H9 (cell line): ENCODE data around the gene GPC1. TPM values are rescaled to one million over a fixed set of nuclear protein-coding genes. Genes with fewer than 3 reads are reported as not detected.
A peak's percentile ranks its signal among the peaks of the same experiment; 100 is the strongest.

ENCODE experiments used
- DNase-seq: peaks from one replicate; pipeline ENCODE4 v3.0.0-alpha.2; 2017
- H2AFZ ChIP-seq: one replicate; pipeline ENCODE4 v1.6.1; 2013; ENCODE audit warnings: mild to moderate bottlenecking, low read length, control low read depth, moderate library complexity
- H2AK5ac ChIP-seq: 2 replicates; pipeline ENCODE4 v1.6.1; 2013; ENCODE audit warnings: low read length, control low read depth, mixed read lengths; ENCODE audit not compliant: insufficient read length
- H2BK120ac ChIP-seq: one replicate; pipeline ENCODE4 v1.6.1; 2013; ENCODE audit warnings: low read depth, mild to moderate bottlenecking, low read length, control low read depth, inconsistent platforms; ENCODE audit not compliant: poor library complexity, severe bottlenecking
- H2BK12ac ChIP-seq: 2 replicates; pipeline ENCODE4 v1.6.1; 2013; ENCODE audit warnings: low read length, control low read depth, mixed read lengths, low read depth; ENCODE audit not compliant: insufficient read length
- H2BK15ac ChIP-seq: 2 replicates; pipeline ENCODE4 v1.6.1; 2013; ENCODE audit warnings: low read depth, low read length, control low read depth
- H2BK20ac ChIP-seq: one replicate; pipeline ENCODE4 v1.6.1; 2013; ENCODE audit warnings: low read depth, mild to moderate bottlenecking, low read length, control low read depth, inconsistent platforms; ENCODE audit not compliant: poor library complexity, severe bottlenecking
- H2BK5ac ChIP-seq: 2 replicates; pipeline ENCODE4 v1.6.1; 2013; ENCODE audit warnings: low read length, control low read depth, mixed read lengths; ENCODE audit not compliant: insufficient read length
- H3K14ac ChIP-seq: 2 replicates; pipeline ENCODE4 v1.6.1; 2013; ENCODE audit warnings: low read length, control low read depth; ENCODE audit not compliant: insufficient read depth
- H3K18ac ChIP-seq: 2 replicates; pipeline ENCODE4 v1.6.1; 2013; ENCODE audit warnings: low read depth, mild to moderate bottlenecking, mixed read lengths, low read length, control low read depth; ENCODE audit not compliant: insufficient read length
- H3K23ac ChIP-seq: 2 replicates; pipeline ENCODE4 v1.6.1; 2013; ENCODE audit warnings: low read length, control low read depth, mixed read lengths, low read depth; ENCODE audit not compliant: insufficient read length
- H3K23me2 ChIP-seq: 2 replicates; pipeline ENCODE4 v1.6.1; 2013; ENCODE audit warnings: low read depth, mild to moderate bottlenecking, mixed read lengths, low read length, control low read depth; ENCODE audit not compliant: insufficient read length, poor library complexity, severe bottlenecking
- H3K27ac ChIP-seq: 2 replicates; pipeline ENCODE4 v1.5.1; 2013; ENCODE audit warnings: low read length, control low read depth, mixed read lengths, low read depth; ENCODE audit not compliant: insufficient read length
- H3K27me3 ChIP-seq: 2 replicates; pipeline ENCODE4 v1.6.1; 2013; ENCODE audit warnings: low read length, control low read depth, inconsistent platforms; ENCODE audit not compliant: insufficient read depth
- H3K4ac ChIP-seq: 2 replicates; pipeline ENCODE4 v1.6.1; 2013; ENCODE audit warnings: low read depth, mild to moderate bottlenecking, control low read depth, inconsistent platforms, low read length, moderate library complexity
- H3K4me1 ChIP-seq: 2 replicates; pipeline ENCODE4 v1.6.1; 2013; ENCODE audit warnings: low read length, control low read depth, inconsistent platforms; ENCODE audit not compliant: insufficient read depth
- H3K4me2 ChIP-seq: 2 replicates; pipeline ENCODE4 v1.6.1; 2013; ENCODE audit warnings: low read length, control low read depth, mixed read lengths; ENCODE audit not compliant: insufficient read length, insufficient read depth
- H3K56ac ChIP-seq: 2 replicates; pipeline ENCODE4 v1.6.1; 2013; ENCODE audit warnings: low read depth, mild to moderate bottlenecking, mixed read lengths, low read length, control low read depth; ENCODE audit not compliant: insufficient read length
- H3K79me1 ChIP-seq: 2 replicates; pipeline ENCODE4 v1.6.1; 2013; ENCODE audit warnings: low read depth, mild to moderate bottlenecking, moderate library complexity, low read length, control low read depth, inconsistent platforms; ENCODE audit not compliant: insufficient read depth, poor library complexity, severe bottlenecking
- H3K79me2 ChIP-seq: 2 replicates; pipeline ENCODE4 v1.6.1; 2013; ENCODE audit warnings: low read length, control low read depth, inconsistent platforms; ENCODE audit not compliant: insufficient read depth
- H3K9ac ChIP-seq: 2 replicates; pipeline ENCODE4 v1.6.1; 2013; ENCODE audit warnings: low read length, control low read depth, mixed read lengths; ENCODE audit not compliant: insufficient read length; ENCODE audit errors: extremely low read depth
- H3K9me3 ChIP-seq: one replicate; pipeline ENCODE4 v1.6.1; 2013; ENCODE audit warnings: low read depth, low read length, inconsistent platforms; ENCODE audit not compliant: control insufficient read depth
- H3T11ph ChIP-seq: one replicate; pipeline ENCODE4 v1.6.1; 2013; ENCODE audit warnings: mild to moderate bottlenecking, low read length, control low read depth, inconsistent platforms
- H4K20me1 ChIP-seq: one replicate; pipeline ENCODE4 v1.6.1; 2013; ENCODE audit not compliant: control insufficient read depth, insufficient read length, insufficient read depth
- H4K5ac ChIP-seq: 2 replicates; pipeline ENCODE4 v1.6.1; 2013; ENCODE audit warnings: low read depth, mild to moderate bottlenecking, mixed read lengths, low read length, control low read depth; ENCODE audit not compliant: insufficient read length
- H4K8ac ChIP-seq: replicated peaks from 2 replicates; pipeline ENCODE4 v1.6.1; 2013; ENCODE audit warnings: low read length, control low read depth, mixed read lengths, low read depth; ENCODE audit not compliant: insufficient read length
- H4K91ac ChIP-seq: 2 replicates; pipeline ENCODE4 v1.6.1; 2013; ENCODE audit warnings: low read depth, mild to moderate bottlenecking, moderate library complexity, mixed read lengths, low read length, control low read depth; ENCODE audit not compliant: insufficient read length
- H3K27ac Mint-ChIP-seq, 3 experiments: 2 replicates in 2 of 3; 3 replicates in 1 of 3; pipeline ENCODE4 v1.8.0; 2020 to 2021; ENCODE audit warnings: mixed read lengths in 3 of 3, mild to moderate bottlenecking in 1 of 3, moderate library complexity in 1 of 3
- H3K27me3 Mint-ChIP-seq: 2 replicates; pipeline ENCODE4 v1.8.0; 2021; ENCODE audit warnings: low read depth, mild to moderate bottlenecking, moderate library complexity, mixed read lengths
- H3K36me3 Mint-ChIP-seq, 3 experiments: 2 replicates in 2 of 3; 3 replicates in 1 of 3; pipeline ENCODE4 v1.8.0; 2020 to 2021; ENCODE audit warnings: low read depth in 3 of 3, mixed read lengths in 3 of 3; ENCODE audit not compliant: insufficient read depth in 1 of 3
- H3K4me1 Mint-ChIP-seq, 2 experiments: 2 replicates each; pipeline ENCODE4 v1.8.0; 2020; ENCODE audit warnings: mixed read lengths in 2 of 2
- H3K4me3 Mint-ChIP-seq, 2 experiments: 2 replicates in 1 of 2; 3 replicates in 1 of 2; pipeline ENCODE4 v1.8.0; 2020 to 2021; ENCODE audit warnings: mild to moderate bottlenecking in 2 of 2, mixed read lengths in 2 of 2, moderate library complexity in 1 of 2
- H3K9me3 Mint-ChIP-seq, 2 experiments: 2 replicates in 1 of 2; 3 replicates in 1 of 2; pipeline ENCODE4 v1.8.0; 2020; ENCODE audit warnings: mild to moderate bottlenecking in 2 of 2, mixed read lengths in 2 of 2, moderate library complexity in 1 of 2
- CTCF ChIP-seq: fragments of 200-600 bp; sonication (generic); conservative IDR thresholded peaks from 3 replicates; pipeline ENCODE4 v1.8.0; 2021; ENCODE audit warnings: antibody characterized with exemption, mild to moderate bottlenecking
- WGBS: extraction: QIAGEN DNeasy Blood & Tissue Kit; methylation state at CpG from one replicate; pipeline ENCODE4 v1.1.7; 2013; ENCODE audit warnings: missing lambda C conversion rate, low lambda C conversion rate, mixed read lengths; ENCODE audit not compliant: insufficient read length; ENCODE audit errors: extremely low coverage; 5-methylcytosine and 5-hydroxymethylcytosine counted together
- total RNA-seq: library from RNA; stranded (reverse); gene quantifications from 2 replicates; pipeline ENCODE4 v1.2.1, GENCODE V29; 2021

GPC1 gene
- total RNA-seq, 1 experiment from 2014 or later: 39.4 TPM

- Histone ChIP-seq H3K9me3 (no peaks in the 10 kb centered on the region), H2BK20ac (no peak overlapping the region), H4K91ac (no peak overlapping the region), H3K14ac (no peak overlapping the region), H2BK15ac (no peak overlapping the region), H4K8ac (no peak overlapping the region), H2BK120ac (no peak overlapping the region), H2AK5ac (no peak overlapping the region), H3K4me2 (no peak overlapping the region), H3K4ac (no peak overlapping the region), H2BK12ac (no peak overlapping the region), H3K27ac (no peak overlapping the region), H3K79me1 (no peaks in the 10 kb centered on the region), H3T11ph (no peak overlapping the region), H3K56ac (no peak overlapping the region), H2AFZ (no peak overlapping the region), H3K18ac (no peak overlapping the region), H4K20me1 (no peaks in the 10 kb centered on the region), H3K23me2 (no peaks in the 10 kb centered on the region), H3K9ac (no peak overlapping the region), H3K79me2 (no peaks in the 10 kb centered on the region), H2BK5ac (no peak overlapping the region), H3K23ac (no peak overlapping the region), H4K5ac (no peak overlapping the region), H3K27me3 (no peaks in the 10 kb centered on the region), H3K4me1 (no peaks in the 10 kb centered on the region)
- peak; percentile 26 for DNase-seq
- no CpG with 5 or more reads among the region's 25 CpGs for WGBS
- peaks cover 0 to 4% of the 10 kb centered on the region in 2 experiments; a peak in 3 of 5 replicates for H3K9me3 Mint-ChIP-seq
- H3K27me3 Mint-ChIP-seq: peaks cover 36% of the 10 kb centered on the region
- H3K4me1 Mint-ChIP-seq: no peaks in the 10 kb centered on the region
- no peak overlapping the region; a peak in 1 of 7 replicates for H3K27ac Mint-ChIP-seq
- no peak overlapping the region for H3K4me3 Mint-ChIP-seq
- no peak for TF ChIP-seq CTCF
- H3K36me3 Mint-ChIP-seq: no peaks in the 10 kb centered on the region
Measured at GRCh38 chr2:240480834-240481623, 45.6 kb downstream of the GPC1 start.
